ENCODE data around the gene MED29.

GRCh38 chr19:39356647-39357046 lies 34.5 kb upstream of the MED29 start:
- TF ChIP-seq CTCF (conservative IDR thresholded peaks at IDR 0.05 in 1 of 2, IDR thresholded peaks at IDR 0.05 in 1 of 2; ENCODE audit: low read depth in 1 of 2, low read length in 2 of 2) = no peak
- TF ChIP-seq EZH2 (IDR thresholded peaks at IDR 0.05; ENCODE audit: low read length, missing control alignments) = no peak
